GM08714 (cell line): ENCODE results near the gene CEP350.

Experiments used
- H3K4me3 ChIP-seq: fragments of 200-500 bp; sonication (Bioruptor generic); 2 replicates; pipeline ENCODE4 v1.5.1; 2014; ENCODE audit warnings: mild to moderate bottlenecking, low read length, inconsistent platforms
- ZNF274 ChIP-seq: IDR thresholded peaks from 2 replicates; pipeline ENCODE4 v1.6.1; 2012; ENCODE audit warnings: mild to moderate bottlenecking, low read depth, low read length

The CEP350 gene

GRCh38 chr1:180092931-180093650, 138.5 kb downstream of the CEP350 start:
- TF ChIP-seq ZNF274 = no peak
- H3K4me3 ChIP-seq = no peak overlapping the region

- H3K4me3 ChIP-seq = no peak overlapping the region
- no peak for TF ChIP-seq ZNF274
Observed at GRCh38 chr1:180094705-180095295, 140.2 kb downstream of the CEP350 start.

DNA sequence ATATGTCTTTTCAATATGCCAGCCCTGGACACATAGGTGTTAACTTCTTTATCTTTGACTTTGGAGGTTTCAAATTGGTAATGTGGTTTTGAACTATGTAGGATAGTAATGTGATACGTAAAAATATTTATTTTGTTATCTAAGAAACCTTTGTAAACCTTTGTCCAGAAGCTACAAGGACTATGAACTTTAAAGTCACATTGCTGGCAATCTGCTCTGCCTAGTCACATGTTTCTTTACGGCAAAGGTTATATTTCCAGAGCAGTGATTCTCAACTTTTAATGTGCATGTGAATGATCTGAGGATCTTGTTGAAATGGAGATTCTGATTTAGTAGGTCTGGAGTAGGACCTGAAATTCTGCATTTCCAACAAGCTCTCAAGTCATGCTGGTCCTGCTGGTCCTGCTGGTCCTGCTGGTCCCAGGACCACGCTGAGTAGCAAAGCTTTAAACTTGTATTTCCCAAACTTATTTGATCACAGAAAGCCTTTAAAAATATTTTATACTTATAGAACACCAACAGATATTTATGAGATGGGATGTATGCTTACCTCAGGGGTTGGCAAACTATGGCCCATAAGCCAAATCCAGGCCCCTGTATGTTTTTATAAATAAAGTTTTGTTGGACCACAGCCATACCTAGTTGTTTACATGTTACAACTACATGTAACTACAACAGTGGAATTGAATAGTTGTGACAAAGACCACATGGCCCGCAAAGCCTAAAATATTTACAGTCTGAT, 142.1 kb downstream of the CEP350 start:
- TF ChIP-seq ZNF274 = no peak

DNA sequence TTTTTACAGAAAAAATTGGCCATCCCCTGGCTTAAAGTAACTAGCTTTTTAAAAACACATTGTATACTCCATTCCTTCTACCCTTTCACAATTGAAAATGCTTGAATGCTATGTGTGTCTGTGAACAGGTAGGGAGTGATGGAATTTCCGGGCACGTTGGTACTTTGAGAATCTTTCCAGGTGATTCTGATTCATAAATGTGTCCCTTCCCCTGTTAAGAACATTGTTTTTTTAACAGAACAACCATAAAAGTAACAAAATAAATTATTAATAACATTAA, 142.7 kb downstream of the CEP350 start:
- TF ChIP-seq ZNF274 = no peak
- no peak overlapping the region for H3K4me3 ChIP-seq

More for the DNA sequence above, 142.1 kb downstream of the CEP350 start:
- no peak overlapping the region for H3K4me3 ChIP-seq

GRCh38 chr1:180101411-180101810, 146.8 kb downstream of the CEP350 start:
- TF ChIP-seq ZNF274 = no peak

DNA sequence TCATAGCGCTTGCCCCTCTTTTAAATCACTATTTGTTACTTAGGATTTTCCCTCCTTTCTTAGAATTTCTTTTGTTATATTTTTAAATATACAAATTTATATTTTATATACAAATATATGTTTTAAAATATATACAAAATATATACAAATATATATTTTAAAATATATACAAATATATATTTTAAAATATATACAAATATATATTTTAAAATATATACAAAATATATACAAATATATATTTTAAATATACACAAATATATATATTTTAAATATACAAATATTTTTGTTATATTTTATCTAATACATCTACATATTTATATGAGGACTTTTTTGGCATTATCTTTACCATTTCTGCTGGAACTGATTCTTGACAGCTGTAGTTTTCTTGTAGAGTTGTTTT, 149.2 kb downstream of the CEP350 start:
- no peak overlapping the region for H3K4me3 ChIP-seq
- no peak for TF ChIP-seq ZNF274

More at GRCh38 chr1:180101411-180101810, 146.8 kb downstream of the CEP350 start:
- no peak overlapping the region for H3K4me3 ChIP-seq

GRCh38 chr1:180112091-180112490, 157.5 kb downstream of the CEP350 start:
- no peak for TF ChIP-seq ZNF274
- no peak overlapping the region for H3K4me3 ChIP-seq

DNA sequence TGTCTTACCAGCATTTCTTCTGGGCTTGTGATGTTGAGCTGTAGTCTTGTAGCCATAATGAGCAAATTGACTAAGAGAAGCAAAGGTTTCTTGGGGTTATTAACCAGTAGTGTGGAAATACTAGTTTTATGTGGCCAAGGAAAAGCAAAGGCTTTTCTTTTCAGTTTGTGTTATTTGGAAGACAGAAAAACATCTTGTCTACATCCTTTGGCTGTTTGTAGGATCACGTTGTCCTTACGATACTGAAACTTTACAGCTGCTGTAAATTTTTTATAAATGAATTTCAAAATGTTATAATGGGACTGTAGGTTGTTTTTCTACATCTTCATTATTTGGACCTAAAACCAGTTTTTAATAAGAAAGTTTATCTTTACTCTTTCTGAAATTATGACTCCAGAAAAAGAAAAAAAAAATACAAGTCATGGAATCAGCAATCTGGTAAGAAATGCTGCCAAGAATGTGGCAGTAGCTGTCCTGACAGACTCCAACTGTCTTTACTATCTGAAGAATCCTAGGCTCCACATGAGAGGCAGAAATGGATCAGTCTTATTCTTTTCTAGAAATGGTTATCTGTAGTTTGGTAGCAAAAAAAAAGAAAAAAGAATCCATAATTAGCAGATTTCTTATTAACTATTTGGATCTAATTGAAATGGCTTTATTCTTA, 158.5 kb downstream of the CEP350 start:
- H3K4me3 ChIP-seq = no peak overlapping the region
- no peak for TF ChIP-seq ZNF274

DNA sequence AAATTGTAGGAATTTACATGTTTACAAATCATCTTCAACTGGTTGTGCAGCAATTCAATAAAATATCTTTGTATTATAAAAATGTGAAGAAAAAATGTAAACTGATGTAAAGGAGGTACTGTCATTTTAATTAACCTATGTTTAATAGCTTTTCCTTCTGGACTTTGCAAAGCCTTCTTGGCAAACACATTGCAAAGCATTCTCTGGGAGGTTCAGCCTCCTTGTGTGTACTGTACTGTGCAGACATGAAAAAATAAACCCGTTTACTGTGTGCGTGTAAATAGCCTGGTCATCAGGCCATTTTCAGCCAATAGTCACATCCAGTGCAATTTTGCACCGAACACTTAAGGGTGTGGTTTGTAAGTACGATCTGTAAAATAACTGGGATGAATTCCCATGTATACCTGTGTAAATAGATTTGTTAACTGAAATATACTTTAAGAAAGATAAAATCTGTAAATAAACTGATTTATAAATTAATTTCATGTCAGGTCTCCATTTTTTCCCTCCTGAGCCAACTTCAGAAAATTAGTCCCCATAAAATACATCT, 159.9 kb downstream of the CEP350 start:
- TF ChIP-seq ZNF274 = no peak
- H3K4me3 ChIP-seq = no peak overlapping the region

GRCh38 chr1:180116964-180117763, 162.6 kb downstream of the CEP350 start:
- no peak for TF ChIP-seq ZNF274
- H3K4me3 ChIP-seq = no peak overlapping the region

- no peak overlapping the region for H3K4me3 ChIP-seq
- no peak for TF ChIP-seq ZNF274
Observed at GRCh38 chr1:180117764-180118116, 163.1 kb downstream of the CEP350 start.

DNA sequence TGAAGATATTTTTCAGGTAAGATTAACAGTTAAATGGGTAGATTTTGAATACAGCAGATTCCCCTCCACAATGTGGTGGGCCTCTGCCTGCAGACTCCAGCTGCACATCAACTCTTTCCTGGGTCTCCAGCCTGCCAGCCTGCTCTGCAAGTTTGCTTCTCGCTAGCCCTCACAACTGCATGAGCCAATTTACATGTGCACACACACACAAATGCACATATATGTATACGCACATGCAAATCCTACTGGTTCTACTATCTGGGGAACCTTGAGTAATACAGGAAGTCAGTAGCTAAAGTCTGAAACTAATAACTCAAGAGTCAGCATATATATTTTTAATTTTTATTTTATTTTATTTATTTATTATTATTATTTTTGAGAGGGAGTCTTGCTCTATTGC, 165.2 kb downstream of the CEP350 start:
- no peak for TF ChIP-seq ZNF274
- H3K4me3 ChIP-seq = no peak overlapping the region

DNA sequence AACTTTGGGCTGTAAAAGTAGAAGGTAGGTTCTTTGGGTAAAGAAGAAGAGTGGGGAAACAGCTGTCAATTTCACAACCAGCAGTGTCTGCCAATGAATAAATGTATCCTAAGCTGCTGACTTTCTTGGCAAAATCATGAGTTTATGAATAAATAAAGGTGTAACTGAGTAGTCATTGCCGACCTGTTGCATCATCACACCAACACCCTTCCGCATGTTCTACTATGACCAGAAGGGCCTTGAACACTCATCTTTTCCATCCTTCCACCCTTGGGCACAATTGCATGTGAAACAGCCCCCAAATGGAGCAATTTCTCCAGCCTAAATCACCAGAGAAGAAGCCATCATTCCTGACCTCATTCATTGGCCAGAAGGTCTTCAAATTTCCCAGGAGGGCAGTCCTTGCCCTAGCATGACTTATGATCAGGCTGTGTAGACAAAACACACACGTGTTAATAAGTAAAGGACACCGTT, 168.9 kb downstream of the CEP350 start:
- H3K4me3 ChIP-seq = no peak overlapping the region
- no peak for TF ChIP-seq ZNF274
